Caco-2 (cell line): ENCODE data around the gene ACSS2. TPM values are rescaled to one million over a fixed set of nuclear protein-coding genes. Genes with fewer than 3 reads are reported as not detected.

ENCODE experiments used
- BruUV-seq: library from RNA; stranded (reverse); fragments of 400-500 nt; replicated peaks from 2 replicates; lab custom pipeline; 2021; lab: Mats Ljungman, UMichigan
- CTCF ChIA-PET: fragments of 300-600 bp; sonication (Branson Sonifier 250); formaldehyde crosslinking; loops from one replicate; lab custom pipeline; 2022; ENCODE audit warnings: antibody characterized with exemption; lab: Charles Lee
- POLR2A ChIA-PET: fragments of 300-600 bp; sonication (Branson Sonifier 250); formaldehyde crosslinking; loops from one replicate; lab custom pipeline; 2022; ENCODE audit warnings: antibody characterized with exemption; lab: Charles Lee
- DNase-seq, 2 experiments: peaks; one replicate each; pipeline versions ENCODE4 v3.0.0 to v3.0.0-alpha.2; 2020 to 2022
- H3K27me3 ChIP-seq: replicated peaks from 2 replicates; pipeline ENCODE4 v1.6.0; 2011; ENCODE audit warnings: low read length; ENCODE audit not compliant: control insufficient read depth, insufficient read depth
- H3K36me3 ChIP-seq: 2 replicates; pipeline ENCODE4 v1.5.1; 2011; ENCODE audit warnings: low read length; ENCODE audit not compliant: control insufficient read depth, insufficient read depth
- H3K4me1 ChIP-seq: fragments of 250-450 bp; sonication (Bioruptor Pico); 2 replicates; pipeline ENCODE4 v1.5.1; 2020; ENCODE audit warnings: mild to moderate bottlenecking
- H3K4me3 ChIP-seq: 2 replicates; pipeline ENCODE4 v1.5.1; 2011; ENCODE audit warnings: low read depth, mild to moderate bottlenecking, control low read depth, low read length
- H3K9me3 ChIP-seq: fragments of 250-450 bp; sonication (Bioruptor Pico); 2 replicates; pipeline ENCODE4 v1.5.1; 2020; ENCODE audit warnings: mild to moderate bottlenecking, moderate library complexity
- H3K27ac Mint-ChIP-seq: one replicate; pipeline ENCODE4 v1.8.0; 2022; ENCODE audit warnings: mixed read lengths; ENCODE audit not compliant: unreplicated experiment
- H3K27me3 Mint-ChIP-seq: one replicate; pipeline ENCODE4 v1.8.0; 2022; ENCODE audit warnings: mixed read lengths; ENCODE audit not compliant: insufficient read depth, unreplicated experiment
- H3K36me3 Mint-ChIP-seq: one replicate; pipeline ENCODE4 v1.8.0; 2022; ENCODE audit warnings: mild to moderate bottlenecking, mixed read lengths; ENCODE audit not compliant: insufficient read depth, unreplicated experiment
- H3K4me1 Mint-ChIP-seq: one replicate; pipeline ENCODE4 v1.8.0; 2022; ENCODE audit warnings: low read depth, mixed read lengths; ENCODE audit not compliant: unreplicated experiment
- H3K4me3 Mint-ChIP-seq: one replicate; pipeline ENCODE4 v1.8.0; 2022; ENCODE audit warnings: mild to moderate bottlenecking, moderate library complexity, mixed read lengths; ENCODE audit not compliant: unreplicated experiment
- H3K9me3 Mint-ChIP-seq: one replicate; pipeline ENCODE4 v1.8.0; 2022; ENCODE audit warnings: mixed read lengths; ENCODE audit not compliant: unreplicated experiment
- intact Hi-C: fragments of 100-400 bp; cut with micrococcal nuclease; formaldehyde crosslinking; loops from one replicate; pipeline ENCODE4 v1.10.0; 2022; ENCODE audit not compliant: unreplicated experiment
- total RNA-seq: library from RNA; stranded (reverse); gene quantifications from 2 replicates; pipeline ENCODE4 v1.2.3, GENCODE V29; 2022
- TF ChIP-seq, protein P1 (sequence below), 2 experiments: fragments of 200-600 bp in 1 of 2; IDR thresholded peaks; 1 replicate in 1 of 2; 2 replicates in 1 of 2; pipeline versions ENCODE4 v1.5.1 to v1.8.0; 2011 to 2022; ENCODE audit warnings: antibody characterized with exemption in 1 of 2, control low read depth in 1 of 2, inconsistent platforms in 1 of 2, low read depth in 1 of 2, low read length in 1 of 2, mild to moderate bottlenecking in 1 of 2, moderate library complexity in 1 of 2; ENCODE audit not compliant: insufficient read depth in 1 of 2, severe bottlenecking in 1 of 2, unreplicated experiment in 1 of 2

Gene ACSS2
- total RNA-seq, 1 experiment from 2014 or later, result 76.0 TPM

DNA sequence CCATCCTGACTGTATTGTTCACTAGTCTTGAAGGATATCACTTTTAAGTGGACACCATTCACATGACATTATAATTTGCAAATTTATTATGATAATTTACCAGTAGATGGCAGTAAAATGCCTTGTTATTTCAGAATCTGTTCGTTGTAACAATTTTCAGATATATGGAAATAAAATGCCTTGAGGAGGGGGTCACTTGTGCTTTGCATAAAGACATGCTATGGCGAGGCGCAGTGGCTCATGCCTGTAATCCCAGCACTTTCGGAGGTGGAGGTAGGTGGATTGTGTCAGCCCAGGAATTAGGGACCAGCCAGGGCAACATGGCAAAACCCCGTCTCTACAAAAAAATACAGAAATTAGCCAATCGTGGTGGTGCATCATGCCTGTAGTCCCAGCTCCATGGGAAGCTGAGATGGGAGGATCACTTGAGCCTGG, 41.9 kb upstream of the ACSS2 start:
- intact Hi-C loops, result loop anchor here (1.0 to 5.0 kb wide), 6 partner anchors 40 to 428 kb away; partner anchors contain the start of genes EDEM2, GSS and MYH7B
- Histone ChIP-seq H3K4me3 (no peak overlapping the region), H3K9me3 (no peaks in the 10 kb centered on the region), H3K4me1 (peaks cover 7% of the 10 kb centered on the region; the same call in 1 of the 2 replicates), H3K36me3 (no peaks in the 10 kb centered on the region), H3K27me3 (no peaks in the 10 kb centered on the region)
- Mint-ChIP-seq H3K27me3 (peaks cover 9% of the 10 kb centered on the region), H3K4me3 (no peak overlapping the region), H3K36me3 (no peaks in the 10 kb centered on the region), H3K4me1 (no peaks in the 10 kb centered on the region), H3K9me3 (no peaks in the 10 kb centered on the region), H3K27ac (no peak overlapping the region)
- DNase-seq, result peak in 1 of 2 experiments; percentile 40
- TF ChIP-seq, protein P1, sequence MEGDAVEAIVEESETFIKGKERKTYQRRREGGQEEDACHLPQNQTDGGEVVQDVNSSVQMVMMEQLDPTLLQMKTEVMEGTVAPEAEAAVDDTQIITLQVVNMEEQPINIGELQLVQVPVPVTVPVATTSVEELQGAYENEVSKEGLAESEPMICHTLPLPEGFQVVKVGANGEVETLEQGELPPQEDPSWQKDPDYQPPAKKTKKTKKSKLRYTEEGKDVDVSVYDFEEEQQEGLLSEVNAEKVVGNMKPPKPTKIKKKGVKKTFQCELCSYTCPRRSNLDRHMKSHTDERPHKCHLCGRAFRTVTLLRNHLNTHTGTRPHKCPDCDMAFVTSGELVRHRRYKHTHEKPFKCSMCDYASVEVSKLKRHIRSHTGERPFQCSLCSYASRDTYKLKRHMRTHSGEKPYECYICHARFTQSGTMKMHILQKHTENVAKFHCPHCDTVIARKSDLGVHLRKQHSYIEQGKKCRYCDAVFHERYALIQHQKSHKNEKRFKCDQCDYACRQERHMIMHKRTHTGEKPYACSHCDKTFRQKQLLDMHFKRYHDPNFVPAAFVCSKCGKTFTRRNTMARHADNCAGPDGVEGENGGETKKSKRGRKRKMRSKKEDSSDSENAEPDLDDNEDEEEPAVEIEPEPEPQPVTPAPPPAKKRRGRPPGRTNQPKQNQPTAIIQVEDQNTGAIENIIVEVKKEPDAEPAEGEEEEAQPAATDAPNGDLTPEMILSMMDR (IDR thresholded peaks at IDR 0.05; ENCODE audit: insufficient read depth in 1 of 2, low read depth in 1 of 2, low read length in 1 of 2, severe bottlenecking in 1 of 2, unreplicated experiment in 1 of 2), result peak; percentile 43 to 75
- ChIA-PET CTCF (interaction anchor here (0.5 to 0.7 kb wide), 3 partner anchors 121 to 496 kb away, joined by 3 to 8 read pairs (median 3); partner anchors contain the start of genes GSS and MYH7B), POLR2A (no interaction called here)
- BruUV-seq, result no TSS peak

DNA sequence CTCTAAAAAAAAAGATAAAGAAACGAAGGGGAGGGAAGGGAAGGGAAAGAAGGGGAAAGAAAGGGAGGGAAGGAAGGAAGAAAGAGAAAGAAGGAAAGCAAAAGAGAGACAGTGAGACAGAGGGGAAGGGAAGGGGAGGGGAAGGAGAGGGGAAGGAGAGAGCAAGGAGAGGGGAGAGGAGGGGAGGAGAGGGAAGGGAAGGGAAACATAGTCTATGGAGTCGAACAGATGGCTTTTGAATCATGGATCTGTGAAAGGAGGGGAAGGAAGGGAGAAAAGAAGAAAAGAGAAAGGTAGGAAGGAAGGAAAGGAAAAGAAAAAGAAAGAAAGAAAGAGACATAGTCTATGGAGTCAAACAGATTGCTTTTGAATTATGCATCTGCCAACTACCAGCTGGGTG, 34.3 kb upstream of the ACSS2 start:
- Mint-ChIP-seq H3K9me3 (no peaks in the 10 kb centered on the region), H3K4me1 (no peaks in the 10 kb centered on the region), H3K27ac (no peak overlapping the region), H3K27me3 (peaks cover 18% of the 10 kb centered on the region), H3K4me3 (no peak overlapping the region), H3K36me3 (no peaks in the 10 kb centered on the region)
- BruUV-seq, result no TSS peak
- H3K27me3 ChIP-seq, result no peaks in the 10 kb centered on the region
- no peaks in the 10 kb centered on the region for H3K4me1 ChIP-seq
- intact Hi-C loops, result no loop called here
- ChIA-PET POLR2A (no interaction called here), CTCF (interaction anchor here (1.0 kb wide), 1 partner anchor 34 kb away, joined by 7 read pairs; the partner anchor contains the start of gene ACSS2)
- no peaks in the 10 kb centered on the region for H3K36me3 ChIP-seq
- TF ChIP-seq, protein P1 (IDR thresholded peaks at IDR 0.05; ENCODE audit: insufficient read depth in 1 of 2, low read depth in 1 of 2, low read length in 1 of 2, severe bottlenecking in 1 of 2, unreplicated experiment in 1 of 2), result no peak
- no peak overlapping the region for H3K4me3 ChIP-seq
- DNase-seq, result no peak
- H3K9me3 ChIP-seq, result no peaks in the 10 kb centered on the region

DNA sequence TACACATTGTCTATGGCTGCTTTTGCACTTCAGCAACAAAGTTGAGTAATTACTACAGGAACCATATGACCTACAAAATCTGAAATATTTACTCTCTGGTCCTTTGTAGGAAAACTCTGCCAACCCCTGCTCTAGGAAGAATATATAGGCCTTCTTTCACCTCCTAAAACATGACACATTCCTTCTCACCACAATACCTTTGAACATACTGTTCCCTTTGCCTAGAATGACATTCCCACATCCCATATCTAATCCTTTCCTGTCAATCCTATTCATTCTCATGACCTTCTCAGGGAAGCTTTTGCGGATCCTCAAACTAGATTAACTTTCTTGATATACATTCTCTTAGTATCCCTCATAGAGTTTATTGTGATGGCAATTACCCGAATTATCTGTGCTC, 33.0 kb upstream of the ACSS2 start:
- H3K9me3 ChIP-seq, result no peaks in the 10 kb centered on the region
- Mint-ChIP-seq H3K36me3 (peaks cover 4% of the 10 kb centered on the region), H3K27me3 (peaks cover 18% of the 10 kb centered on the region), H3K27ac (no peak overlapping the region), H3K9me3 (no peaks in the 10 kb centered on the region), H3K4me1 (no peaks in the 10 kb centered on the region), H3K4me3 (no peak overlapping the region)
- ChIA-PET POLR2A (no interaction called here), CTCF (no interaction called here)
- no peak for DNase-seq
- no TSS peak for BruUV-seq
- TF ChIP-seq, protein P1 (IDR thresholded peaks at IDR 0.05; ENCODE audit: insufficient read depth in 1 of 2, low read depth in 1 of 2, low read length in 1 of 2, severe bottlenecking in 1 of 2, unreplicated experiment in 1 of 2), result no peak
- intact Hi-C loops, result no loop called here
- H3K27me3 ChIP-seq, result no peaks in the 10 kb centered on the region
- no peaks in the 10 kb centered on the region for H3K4me1 ChIP-seq
- H3K36me3 ChIP-seq, result no peaks in the 10 kb centered on the region
- no peak overlapping the region for H3K4me3 ChIP-seq
